Kidney epithelial cell (primary cell): Measurements from ENCODE around the gene GIT2. TPM values are rescaled to one million over a fixed set of nuclear protein-coding genes. Genes with fewer than 3 reads are reported as not detected.
A peak's percentile ranks its signal among the peaks of the same experiment; 100 is the strongest.
"Not testable (repeated sequence)": the region's sequence is repeated elsewhere in the genome, so short reads cannot be mapped to it uniquely, and the experiment has no call there.

ENCODE experiments used
- DNase-seq: peaks from one replicate; pipeline ENCODE4 v3.0.0-alpha.2; 2010; ENCODE audit warnings: low read depth
- H3K27me3 ChIP-seq: 2 replicates; pipeline ENCODE4 v1.6.0; 2011; ENCODE audit warnings: low read length; ENCODE audit not compliant: control insufficient read depth, insufficient read depth
- H3K36me3 ChIP-seq: 2 replicates; pipeline ENCODE4 v1.5.1; 2011; ENCODE audit warnings: low read length; ENCODE audit not compliant: control insufficient read depth, insufficient read depth
- H3K4me3 ChIP-seq: 2 replicates; pipeline ENCODE4 v1.5.1; 2011; ENCODE audit warnings: low read depth, mild to moderate bottlenecking, control low read depth, low read length
- CTCF ChIP-seq: IDR thresholded peaks from 2 replicates; pipeline ENCODE4 v1.5.1; 2011; ENCODE audit warnings: mild to moderate bottlenecking, moderate library complexity, low read length, control low read depth, inconsistent platforms; ENCODE audit not compliant: insufficient read depth, poor library complexity, severe bottlenecking
- total RNA-seq: library from RNA; depleted of rRNA; stranded (reverse); fragments of >200 nt; gene quantifications from 2 replicates; pipeline ENCODE4 v1.2.3, GENCODE V29; 2015

GIT2 gene
- total RNA-seq, 1 donor from 2014 or later, result 20.3 TPM

- peak; percentile 26 for DNase-seq
- Histone ChIP-seq H3K27me3 (no peaks in the 10 kb centered on the region), H3K4me3 (no peak overlapping the region), H3K36me3 (peaks cover 4% of the 10 kb centered on the region)
- TF ChIP-seq CTCF, result no peak
Measured at GRCh38 chr12:109937371-109937770, 58.8 kb downstream of the GIT2 start.

- DNase-seq, result no peak
- Histone ChIP-seq H3K27me3 (no peaks in the 10 kb centered on the region), H3K36me3 (peaks cover 4% of the 10 kb centered on the region), H3K4me3 (no peak overlapping the region)
- peak; percentile 61 for TF ChIP-seq CTCF
Measured at GRCh38 chr12:109934026-109934425, 62.1 kb downstream of the GIT2 start.

- Histone ChIP-seq H3K4me3 (no peak overlapping the region), H3K36me3 (no peaks in the 10 kb centered on the region), H3K27me3 (no peaks in the 10 kb centered on the region)
- TF ChIP-seq CTCF, result no peak
- DNase-seq, result no peak
Measured at GRCh38 chr12:109932878-109933503, 63.2 kb downstream of the GIT2 start.

DNA sequence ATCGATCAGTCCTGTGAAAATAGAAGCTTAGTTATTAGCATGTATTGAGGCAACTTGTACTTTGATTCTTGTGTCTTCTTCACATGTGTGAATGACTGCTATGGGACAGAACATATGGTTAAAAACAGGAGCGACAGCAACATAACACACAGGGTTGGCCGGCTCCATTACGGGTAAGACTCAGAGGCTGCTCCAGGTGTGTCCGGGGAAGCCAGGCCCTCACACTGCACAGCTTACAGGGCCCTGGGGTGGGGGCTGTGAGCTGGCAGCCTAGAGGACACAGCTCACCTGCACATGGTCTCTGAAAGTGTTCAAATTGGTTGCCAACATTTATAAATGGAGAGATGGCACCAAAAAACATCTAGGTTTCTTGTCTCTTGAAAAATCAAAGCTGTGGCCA is 65.0 kb downstream of the GIT2 start:
- H3K36me3 ChIP-seq, result no peaks in the 10 kb centered on the region
- H3K27me3 ChIP-seq, result no peaks in the 10 kb centered on the region
- no peak overlapping the region for H3K4me3 ChIP-seq
- DNase-seq, result no peak
- no peak for TF ChIP-seq CTCF

DNA sequence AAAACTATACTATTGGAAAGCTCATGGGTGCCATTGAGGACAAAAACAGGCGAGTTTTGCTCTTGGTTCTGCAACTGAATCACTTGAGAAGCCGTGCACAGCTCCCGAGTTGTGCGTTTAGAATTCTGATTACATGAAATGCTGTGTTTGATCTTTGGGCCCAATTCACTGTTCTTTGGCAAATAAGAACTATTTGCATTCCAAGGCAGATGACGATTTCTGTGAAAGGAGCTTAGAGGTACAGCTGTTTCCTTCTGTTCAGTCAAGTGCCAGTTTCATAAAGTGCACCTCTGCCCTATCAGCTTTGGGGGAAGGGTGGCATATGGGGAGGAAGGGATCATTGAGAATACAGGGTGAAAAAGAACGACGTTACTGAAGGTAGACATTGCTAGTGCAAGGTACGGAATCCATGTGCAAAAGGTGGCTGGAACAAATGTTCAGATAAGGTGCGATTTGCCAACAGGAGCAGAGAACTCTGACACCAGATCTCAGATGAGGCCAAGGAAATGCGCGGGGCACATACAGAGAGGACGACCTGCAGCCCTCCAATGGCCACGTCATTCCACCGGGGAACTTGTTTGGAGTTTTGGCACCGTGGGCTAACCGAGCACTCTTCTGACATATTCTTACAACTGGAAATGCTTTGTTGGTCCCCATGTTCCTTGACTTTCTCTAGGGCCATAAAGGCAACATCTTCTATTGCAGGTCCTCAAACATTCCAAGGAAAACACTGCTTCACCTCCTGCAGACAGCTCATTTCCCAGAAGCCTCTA is 66.0 kb downstream of the GIT2 start:
- no peak for TF ChIP-seq CTCF
- DNase-seq, result no peak
- H3K4me3 ChIP-seq, result no peak overlapping the region
- no peaks in the 10 kb centered on the region for H3K36me3 ChIP-seq
- no peaks in the 10 kb centered on the region for H3K27me3 ChIP-seq

DNA sequence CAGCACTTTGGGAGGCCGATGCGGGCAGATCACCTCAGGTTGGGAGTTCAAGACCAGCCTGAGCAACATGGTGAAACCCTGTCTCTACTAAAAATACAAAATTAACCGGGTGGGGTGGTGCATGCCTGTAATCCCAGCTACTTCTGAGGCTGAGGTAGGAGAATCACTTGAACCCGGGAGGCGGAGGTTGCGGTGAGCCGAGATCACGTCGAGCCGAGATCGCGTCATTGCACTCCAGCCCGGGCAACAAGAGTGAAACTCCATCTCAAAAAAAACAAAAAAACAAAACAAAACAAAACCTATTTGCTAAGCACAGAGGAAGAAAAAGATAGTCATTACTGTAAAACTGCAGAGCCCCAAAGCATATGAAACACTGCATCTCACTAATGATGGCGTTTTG is 66.8 kb downstream of the GIT2 start:
- not testable (repeated sequence) for H3K4me3 ChIP-seq, DNase-seq, H3K27me3 ChIP-seq, H3K36me3 ChIP-seq
